OCI-LY1 (cell line): ENCODE results near the gene NCS1.
A peak's percentile ranks its signal among the peaks of the same experiment; 100 is the strongest.

Experiments used
- H2AFZ ChIP-seq: fragments of 200-600 bp; sonication (generic), shearing (Covaris generic); 2 replicates; pipeline ENCODE4 v1.6.0; 2014; ENCODE audit warnings: antibody characterized with exemption, mild to moderate bottlenecking, low read length
- H3F3A ChIP-seq: fragments of 200-600 bp; sonication (generic), shearing (Covaris generic); 2 replicates; pipeline ENCODE4 v1.6.0; 2014; ENCODE audit warnings: mild to moderate bottlenecking, antibody characterized with exemption, low read length, moderate library complexity; ENCODE audit not compliant: insufficient read depth
- H3K27ac ChIP-seq: fragments of 200-600 bp; sonication (generic); 2 replicates; pipeline ENCODE4 v1.5.1; 2014; ENCODE audit warnings: low read length, mixed run types, mild to moderate bottlenecking, low read depth; ENCODE audit not compliant: poor library complexity, severe bottlenecking
- H3K27me3 ChIP-seq: fragments of 200-600 bp; sonication (generic); 2 replicates; pipeline ENCODE4 v1.6.0; 2014; ENCODE audit warnings: antibody characterized with exemption, mild to moderate bottlenecking, low read length, moderate library complexity; ENCODE audit not compliant: insufficient read depth
- H3K36me3 ChIP-seq: fragments of 200-600 bp; sonication (generic); 2 replicates; pipeline ENCODE4 v1.6.1; 2014; ENCODE audit warnings: mild to moderate bottlenecking, antibody characterized with exemption, low read length, moderate library complexity, mixed read lengths; ENCODE audit not compliant: insufficient read depth
- H3K4me1 ChIP-seq: fragments of 200-600 bp; sonication (generic); 2 replicates; pipeline ENCODE4 v1.5.1; 2014; ENCODE audit warnings: mild to moderate bottlenecking, low read length, moderate library complexity; ENCODE audit not compliant: insufficient read depth, severe bottlenecking
- H3K4me2 ChIP-seq: fragments of 200-600 bp; sonication (generic), shearing (Covaris generic); 2 replicates; pipeline ENCODE4 v1.6.1; 2014; ENCODE audit warnings: low read length
- H3K4me3 ChIP-seq: fragments of 200-600 bp; sonication (generic); 2 replicates; pipeline ENCODE4 v1.5.1; 2014; ENCODE audit warnings: low read length, low read depth, mild to moderate bottlenecking, mixed read lengths; ENCODE audit not compliant: poor library complexity, severe bottlenecking
- H3K79me2 ChIP-seq: fragments of 200-600 bp; shearing (Covaris generic); 2 replicates; pipeline ENCODE4 v1.6.1; 2016; ENCODE audit warnings: mixed run types, low read length, mixed read lengths; ENCODE audit not compliant: insufficient read depth
- H3K9ac ChIP-seq: fragments of 200-600 bp; sonication (generic), shearing (Covaris generic); 2 replicates; pipeline ENCODE4 v1.6.1; 2014; ENCODE audit warnings: mild to moderate bottlenecking, low read length, mixed read lengths
- H3K9me2 ChIP-seq: fragments of 200-600 bp; sonication (generic), shearing (Covaris generic); 2 replicates; pipeline ENCODE4 v1.6.1; 2014; ENCODE audit warnings: low read depth, mild to moderate bottlenecking, low read length, mixed read lengths
- H3K9me3 ChIP-seq: fragments of 200-600 bp; shearing (Covaris generic); 2 replicates; pipeline ENCODE4 v1.6.1; 2014; ENCODE audit warnings: low read length, mixed read lengths
- H4K20me1 ChIP-seq: fragments of 200-600 bp; sonication (generic), shearing (Covaris generic); 2 replicates; pipeline ENCODE4 v1.6.0; 2016; ENCODE audit warnings: mild to moderate bottlenecking, low read length; ENCODE audit not compliant: insufficient read depth
- CTCF ChIP-seq: fragments of 200-600 bp; sonication (generic), shearing (Covaris generic); IDR thresholded peaks from 2 replicates; pipeline ENCODE4 v1.5.1; 2017; ENCODE audit warnings: mild to moderate bottlenecking, antibody characterized with exemption, low read length, moderate library complexity, mixed read lengths
- EZH2 ChIP-seq: fragments of 200-600 bp; sonication (generic), shearing (Covaris generic); IDR thresholded peaks from 2 replicates; pipeline ENCODE4 v1.8.0; 2017; ENCODE audit warnings: borderline replicate concordance, mixed run types, mild to moderate bottlenecking, antibody characterized with exemption, low read length, moderate library complexity, mixed read lengths

Gene NCS1

GRCh38 chr9:130239741-130240241 lies 67.6 kb downstream of the NCS1 start:
- no peaks in the 10 kb centered on the region for H3K36me3 ChIP-seq
- TF ChIP-seq CTCF, result no peak
- no peak for TF ChIP-seq EZH2
- H4K20me1 ChIP-seq, result no peaks in the 10 kb centered on the region
- H3K79me2 ChIP-seq, result no peaks in the 10 kb centered on the region
- peak overlapping the region; percentile 62 for H3K27ac ChIP-seq
- H3K27me3 ChIP-seq, result no peaks in the 10 kb centered on the region
- peak overlapping the region; percentile 3; the same call in 1 of the 2 replicates for H3K4me2 ChIP-seq
- H3K9me2 ChIP-seq, result no peaks in the 10 kb centered on the region
- no peaks in the 10 kb centered on the region for H3K9me3 ChIP-seq
- no peak overlapping the region for H2AFZ ChIP-seq
- H3F3A ChIP-seq, result no peaks in the 10 kb centered on the region
- H3K4me3 ChIP-seq, result no peak overlapping the region
- H3K9ac ChIP-seq, result no peak overlapping the region
- H3K4me1 ChIP-seq, result peaks cover 39% of the 10 kb centered on the region

- H3F3A ChIP-seq, result no peaks in the 10 kb centered on the region
Measured at GRCh38 chr9:130240410-130241197, 68.4 kb downstream of the NCS1 start.

GRCh38 chr9:130241198-130241535 lies 69.0 kb downstream of the NCS1 start:
- no peak overlapping the region for H3K27ac ChIP-seq

More at GRCh38 chr9:130240410-130241197, 68.4 kb downstream of the NCS1 start:
- Histone ChIP-seq H3K9me2 (no peaks in the 10 kb centered on the region), H3K9ac (no peak overlapping the region), H2AFZ (0 out of 2 replicates have a peak overlapping the region, but pooled peaks have one; percentile 20), H3K27ac (peak overlapping the region; percentile 62), H3K4me3 (no peak overlapping the region), H3K4me2 (no peak overlapping the region; the same call in 1 of the 2 replicates), H4K20me1 (no peaks in the 10 kb centered on the region), H3K27me3 (no peaks in the 10 kb centered on the region), H3K79me2 (no peaks in the 10 kb centered on the region), H3K36me3 (no peaks in the 10 kb centered on the region), H3K4me1 (peaks cover 39% of the 10 kb centered on the region), H3K9me3 (no peaks in the 10 kb centered on the region)
- TF ChIP-seq EZH2 (no peak), CTCF (no peak)

More at GRCh38 chr9:130241198-130241535, 69.0 kb downstream of the NCS1 start:
- Histone ChIP-seq H3K9me2 (no peaks in the 10 kb centered on the region), H3K79me2 (no peaks in the 10 kb centered on the region), H3K9ac (no peak overlapping the region), H3K4me3 (no peak overlapping the region), H4K20me1 (no peaks in the 10 kb centered on the region), H3K4me1 (peaks cover 34% of the 10 kb centered on the region), H3K27me3 (no peaks in the 10 kb centered on the region), H3K9me3 (no peaks in the 10 kb centered on the region), H3K4me2 (no peak overlapping the region), H3K36me3 (no peaks in the 10 kb centered on the region), H3F3A (no peaks in the 10 kb centered on the region), H2AFZ (0 out of 2 replicates have a peak overlapping the region, but pooled peaks have one; percentile 20)
- no peak for TF ChIP-seq CTCF
- TF ChIP-seq EZH2, result no peak
